GM19238 (cell line): ENCODE measurements around the gene CTAG1A.
"Not testable (repeated sequence)": the region's sequence is repeated elsewhere in the genome, so short reads cannot be mapped to it uniquely, and the experiment has no call there.

Experiments used
- DNase-seq: peaks from one replicate; pipeline ENCODE4 v3.0.0; 2011; ENCODE audit warnings: low spot score; ENCODE audit not compliant: insufficient read length

CTAG1A gene

DNA sequence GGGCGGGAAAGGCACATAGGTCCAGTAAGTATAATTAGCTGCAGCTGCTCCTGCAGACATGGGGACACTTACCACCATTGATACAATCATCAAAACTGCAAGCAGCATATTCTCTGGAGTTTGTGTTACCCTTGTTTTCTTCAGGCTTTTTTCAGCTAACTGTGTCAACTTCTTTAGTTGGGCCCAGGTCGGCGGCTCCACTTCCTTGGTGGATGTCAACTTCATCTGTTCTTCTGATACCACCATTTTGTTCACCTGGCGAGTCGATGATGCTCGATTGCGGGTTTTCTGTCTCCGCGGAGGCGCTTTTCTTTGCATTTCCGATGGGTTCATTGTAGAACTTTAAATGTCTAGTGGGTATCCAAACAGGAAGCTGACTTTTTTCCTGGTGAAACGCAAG, 26.2 kb downstream of the CTAG1A start:
- not testable (repeated sequence) for DNase-seq

DNA sequence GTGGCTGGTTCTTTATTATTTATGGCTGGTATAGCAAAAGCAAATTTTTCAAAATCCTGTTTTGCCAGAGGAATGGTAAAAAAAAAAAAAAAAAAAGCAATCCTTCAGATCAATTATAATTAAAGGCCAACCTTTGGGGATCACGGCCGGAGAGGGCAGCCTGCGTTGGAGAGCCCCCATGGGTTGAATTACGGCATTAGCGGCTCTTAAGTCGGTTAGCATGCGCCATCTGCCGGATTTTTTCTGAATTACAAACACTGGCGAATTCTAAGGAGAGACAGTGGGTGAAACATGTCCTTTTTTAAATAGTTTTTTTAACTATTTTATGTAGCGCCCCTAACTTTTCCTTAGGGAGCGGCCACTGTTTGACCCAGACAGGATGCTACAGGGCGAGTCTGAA, 28.7 kb downstream of the CTAG1A start:
- DNase-seq = not testable (repeated sequence)

DNA sequence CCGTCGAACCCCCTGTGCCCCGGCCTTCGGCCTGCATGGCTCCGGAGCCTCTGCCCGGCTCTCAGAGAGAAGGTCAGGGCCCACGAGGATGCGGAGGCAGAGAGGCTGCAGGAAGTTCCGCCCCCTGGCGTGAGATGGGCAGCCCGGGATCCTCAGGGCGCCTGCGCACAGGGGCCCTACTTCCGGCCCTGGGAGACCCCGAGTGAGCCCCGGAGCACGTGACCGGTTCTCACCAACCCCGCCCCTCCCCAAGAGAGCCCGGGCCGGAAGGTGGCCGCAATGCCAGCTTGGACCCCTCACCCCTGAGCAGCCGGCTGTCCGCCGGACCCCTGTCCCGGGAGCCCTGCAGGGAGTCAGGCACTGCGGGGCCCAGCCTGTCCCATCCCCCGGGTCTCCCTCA, 34.2 kb downstream of the CTAG1A start, which contains the start of gene CTAG1B:
Gene CTAG1B, minus strand, starts transcription at position 101 of the 400 bp plus-strand sequence. Its CDS starts 64 bp downstream, at position 37.
- not testable (repeated sequence) for DNase-seq

DNA sequence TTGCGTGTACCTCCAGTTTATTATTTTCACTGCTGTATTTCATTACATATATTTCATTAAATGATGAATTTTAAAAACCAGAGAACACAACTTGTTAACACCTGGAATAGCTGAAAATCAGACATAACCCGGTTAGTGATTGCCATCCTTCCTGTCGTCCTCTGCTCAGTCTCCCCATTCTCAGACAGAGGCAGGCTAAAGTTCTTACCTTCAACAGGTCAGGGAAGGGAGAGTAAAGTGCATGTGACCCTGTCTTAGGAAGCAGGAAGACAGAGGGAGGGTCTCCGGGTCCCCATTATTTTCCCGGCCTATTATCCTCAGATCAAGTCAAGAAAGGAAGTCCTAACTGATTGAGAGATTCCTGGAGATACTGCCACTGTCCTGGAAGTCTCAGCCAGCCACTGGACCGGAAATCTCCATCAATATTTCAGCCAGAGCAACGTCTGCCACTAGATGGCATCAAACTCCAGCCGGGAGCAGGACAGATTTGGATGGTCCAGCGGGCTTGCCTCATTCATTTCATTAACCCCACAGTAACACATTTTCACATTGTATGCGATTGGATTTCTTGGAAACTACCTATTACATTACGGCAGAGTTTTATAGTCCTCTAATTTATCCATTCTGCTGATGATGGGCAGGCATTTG, 36.0 kb downstream of the CTAG1A start:
- DNase-seq = not testable (repeated sequence)

DNA sequence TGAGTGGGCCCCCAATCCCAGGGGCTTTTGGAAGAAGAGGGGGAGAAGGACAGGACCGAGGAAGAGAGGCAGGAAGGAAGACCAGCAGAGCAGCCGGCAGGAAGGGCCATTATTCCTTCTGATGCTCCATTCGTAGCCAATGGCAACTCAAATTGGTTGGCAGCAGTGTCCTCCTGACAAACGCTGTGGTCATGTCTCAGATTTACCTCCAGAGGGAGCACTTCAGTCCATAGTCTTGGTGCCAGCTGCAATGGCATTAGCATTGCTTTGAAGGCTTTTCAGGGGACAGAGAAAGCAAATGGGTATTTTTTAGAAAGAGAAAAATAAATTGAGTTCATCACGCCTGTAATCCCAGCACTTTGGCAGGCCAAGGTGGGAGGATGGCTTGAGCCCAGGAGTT, 44.0 kb downstream of the CTAG1A start:
- not testable (repeated sequence) for DNase-seq

DNA sequence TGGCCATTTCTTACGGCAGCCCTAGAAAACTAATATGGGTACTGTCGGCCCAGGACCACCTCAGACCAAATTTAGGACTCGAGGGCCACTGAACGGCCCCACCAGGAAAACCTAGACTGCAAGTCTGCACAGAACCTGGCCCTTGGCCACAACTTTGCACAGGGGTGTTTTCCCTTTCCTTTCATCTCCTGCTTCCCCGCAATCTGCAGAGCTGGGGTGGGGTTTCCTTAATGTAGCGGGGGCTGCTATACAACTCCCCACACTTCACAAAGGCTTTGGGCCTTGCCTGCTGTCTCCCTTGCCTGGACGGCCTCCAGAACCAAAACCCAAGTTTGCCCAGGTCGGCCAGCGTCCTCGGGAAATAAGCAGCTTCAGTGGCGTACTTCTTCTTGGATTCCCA, 46.0 kb downstream of the CTAG1A start:
- not testable (repeated sequence) for DNase-seq

DNA sequence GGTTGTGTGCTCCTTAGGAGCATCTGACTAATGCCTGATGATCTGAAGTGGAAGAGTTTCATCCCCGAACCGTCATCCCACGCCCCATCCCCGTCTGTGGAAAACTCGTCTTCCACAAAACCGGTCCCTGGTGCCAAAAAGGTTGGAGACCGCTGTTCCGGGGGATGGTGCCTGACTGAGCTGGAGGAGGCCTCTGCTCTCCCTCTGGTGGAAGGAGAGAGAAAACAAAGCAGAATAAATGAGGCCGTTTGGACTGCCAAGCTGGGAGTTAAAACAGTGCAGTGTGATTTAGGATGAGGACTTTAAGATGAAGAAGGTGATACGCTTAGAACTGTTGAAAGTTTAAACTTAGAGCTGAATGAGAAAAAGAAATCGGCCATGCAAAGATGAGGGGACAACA, 48.7 kb downstream of the CTAG1A start:
- DNase-seq = not testable (repeated sequence)
